Astrocyte of the cerebellum (primary cell): ENCODE measurements around the gene CPXM2.

Source experiments
- DNase-seq: peaks from one replicate; pipeline ENCODE4 v3.0.0-alpha.2; 2011; ENCODE audit warnings: low read depth
- H3K4me3 ChIP-seq: 2 replicates; pipeline ENCODE4 v1.5.1; 2011; ENCODE audit warnings: mild to moderate bottlenecking, low read depth, low read length, moderate library complexity
- CTCF ChIP-seq: IDR thresholded peaks from 2 replicates; pipeline ENCODE4 v1.5.1; 2012; ENCODE audit warnings: low read length, low read depth, moderate library complexity, mild to moderate bottlenecking; ENCODE audit errors: missing control alignments
- in situ Hi-C: cut with HindIII; loops from 2 replicates; pipeline ENCODE4 v1.10.0; 2017; ENCODE audit warnings: low sequenced_read_pairs

CPXM2 gene

GRCh38 chr10:123891144-123892071 is at the start of gene CPXM2:
Gene CPXM2 (minus strand): TSS chr10:123891807. CDS start chr10:123891659, 148 bp downstream.
- no peak for DNase-seq
- TF ChIP-seq CTCF: no peak
- in situ Hi-C loops: no loop called here
- H3K4me3 ChIP-seq: no peak within 1 kb of the TSS

- no peak overlapping the region for H3K4me3 ChIP-seq
- in situ Hi-C loops: no loop called here
- TF ChIP-seq CTCF: no peak
- DNase-seq: no peak
These were observed 48.0 kb upstream of the CPXM2 start for GRCh38 chr10:123939591-123939990.

- in situ Hi-C loops: no loop called here
- DNase-seq: no peak
- no peak overlapping the region for H3K4me3 ChIP-seq
- TF ChIP-seq CTCF: no peak
These were observed 47.3 kb upstream of the CPXM2 start for GRCh38 chr10:123938890-123939289.

- in situ Hi-C loops: no loop called here
- no peak for DNase-seq
- TF ChIP-seq CTCF: no peak
- H3K4me3 ChIP-seq: no peak overlapping the region
These were observed 44.8 kb upstream of the CPXM2 start for GRCh38 chr10:123936426-123936825.

GRCh38 chr10:123935680-123936079 is 44.1 kb upstream of the CPXM2 start:
- in situ Hi-C loops: no loop called here
- no peak for DNase-seq
- no peak for TF ChIP-seq CTCF
- no peak overlapping the region for H3K4me3 ChIP-seq

GRCh38 chr10:123934846-123935245 is 43.2 kb upstream of the CPXM2 start:
- DNase-seq: no peak
- in situ Hi-C loops: no loop called here
- no peak overlapping the region for H3K4me3 ChIP-seq
- no peak for TF ChIP-seq CTCF
